GM19240 (cell line): Measurements from ENCODE around the gene JMJD8.
A peak's percentile ranks its signal among the peaks of the same experiment; 100 is the strongest.

Source experiments
- DNase-seq: peaks from one replicate; pipeline ENCODE4 v3.0.0; 2011; ENCODE audit warnings: low spot score; ENCODE audit not compliant: insufficient read length

JMJD8 gene

DNA sequence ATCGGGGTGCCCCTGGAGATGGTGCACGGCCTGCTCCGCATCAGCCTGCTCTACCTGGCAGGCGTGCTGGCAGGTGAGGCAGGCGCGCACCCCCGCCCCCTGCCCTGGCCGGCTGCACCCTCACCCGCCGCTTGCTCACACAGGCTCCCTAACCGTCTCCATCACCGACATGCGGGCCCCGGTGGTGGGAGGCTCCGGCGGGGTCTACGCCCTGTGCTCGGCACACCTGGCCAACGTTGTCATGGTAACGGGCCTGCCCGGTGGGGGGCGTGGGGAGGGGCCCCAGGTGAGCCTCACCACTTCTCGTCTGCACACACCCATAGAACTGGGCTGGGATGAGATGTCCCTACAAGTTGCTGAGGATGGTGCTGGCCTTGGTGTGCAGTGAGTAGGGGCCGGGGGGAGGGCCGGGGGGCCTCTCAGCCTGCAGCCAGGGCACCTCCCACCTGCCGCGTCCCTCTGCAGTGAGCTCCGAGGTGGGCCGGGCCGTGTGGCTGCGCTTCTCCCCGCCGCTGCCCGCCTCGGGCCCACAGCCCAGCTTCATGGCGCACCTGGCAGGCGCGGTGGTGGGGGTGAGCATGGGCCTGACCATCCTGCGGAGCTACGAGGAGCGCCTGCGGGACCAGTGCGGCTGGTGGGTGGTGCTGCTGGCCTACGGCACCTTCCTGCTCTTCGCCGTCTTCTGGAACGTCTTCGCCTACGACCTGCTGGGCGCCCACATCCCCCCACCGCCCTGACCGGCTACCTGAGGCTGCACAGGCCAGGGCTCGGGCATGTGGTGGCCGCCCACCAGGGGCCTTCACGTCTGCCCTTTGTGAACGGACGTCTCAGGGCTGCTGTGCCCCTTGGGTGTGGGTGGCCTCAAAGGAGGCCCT, 6.6 kb downstream of the JMJD8 start:
- no peak for DNase-seq

DNA sequence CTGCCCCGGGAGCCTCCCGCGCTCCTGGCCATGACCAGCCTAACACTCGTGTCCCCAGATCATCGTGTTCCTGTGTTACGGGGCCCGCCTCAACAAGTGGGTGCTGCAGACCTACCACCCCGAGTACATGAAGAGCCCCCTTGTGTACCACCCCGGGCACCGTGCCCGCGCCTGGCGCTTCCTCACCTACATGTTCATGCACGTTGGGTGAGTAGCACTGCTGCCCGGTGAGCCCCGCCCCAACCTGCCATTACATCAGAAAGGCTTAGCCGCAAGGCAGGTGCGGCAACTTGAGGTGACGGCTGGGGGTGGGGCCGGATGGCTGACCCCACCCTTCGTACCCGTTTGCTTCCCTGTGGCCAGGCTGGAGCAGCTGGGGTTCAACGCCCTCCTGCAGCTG, 7.2 kb downstream of the JMJD8 start:
- DNase-seq = no peak

DNA sequence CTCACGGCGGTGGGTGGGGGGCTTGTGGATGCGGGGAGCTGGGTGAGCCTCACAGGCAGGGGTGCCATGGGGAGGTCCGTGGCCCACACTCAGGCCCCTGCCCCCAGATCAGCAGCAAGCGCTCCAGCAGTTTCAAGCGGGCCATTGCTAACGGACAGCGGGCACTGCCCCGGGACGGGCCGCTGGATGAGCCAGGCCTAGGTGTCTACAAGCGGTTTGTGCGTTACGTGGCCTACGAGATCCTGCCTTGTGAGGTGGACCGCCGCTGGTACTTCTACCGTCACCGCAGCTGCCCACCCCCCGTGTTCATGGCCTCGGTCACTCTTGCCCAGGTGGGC, 7.6 kb downstream of the JMJD8 start:
- DNase-seq = no peak

DNA sequence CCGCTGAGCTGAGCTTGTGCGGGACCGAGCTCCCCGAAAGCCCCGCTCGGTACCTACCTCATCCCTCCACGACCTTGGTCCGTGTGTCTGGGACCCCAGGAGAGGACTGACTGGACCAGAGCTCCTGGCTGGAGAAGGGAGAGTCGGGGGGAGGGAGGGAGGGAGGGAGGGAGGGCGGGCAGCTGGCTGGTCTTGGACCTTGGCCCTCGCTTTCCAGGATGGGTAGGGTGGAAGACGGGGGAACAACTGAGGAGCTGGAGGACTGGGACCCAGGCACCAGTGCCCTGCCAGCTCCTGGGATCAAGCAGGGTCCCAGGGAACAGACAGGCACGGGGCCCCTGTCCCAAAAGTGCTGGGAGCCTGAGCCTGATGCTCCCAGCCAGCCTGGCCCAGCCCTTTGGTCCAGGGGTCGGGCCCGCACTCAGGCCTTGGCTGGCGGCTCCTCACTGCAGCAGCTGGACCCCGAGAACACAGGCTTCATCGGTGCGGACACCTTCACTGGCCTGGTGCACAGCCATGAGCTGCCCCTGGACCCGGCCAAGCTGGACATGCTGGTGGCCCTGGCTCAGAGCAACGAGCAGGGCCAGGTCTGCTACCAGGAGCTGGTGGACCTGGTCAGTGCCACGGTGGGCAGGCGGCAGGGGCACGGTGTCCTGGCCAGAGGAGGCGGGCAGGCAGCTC, 8.1 kb downstream of the JMJD8 start:
- DNase-seq = no peak

DNA sequence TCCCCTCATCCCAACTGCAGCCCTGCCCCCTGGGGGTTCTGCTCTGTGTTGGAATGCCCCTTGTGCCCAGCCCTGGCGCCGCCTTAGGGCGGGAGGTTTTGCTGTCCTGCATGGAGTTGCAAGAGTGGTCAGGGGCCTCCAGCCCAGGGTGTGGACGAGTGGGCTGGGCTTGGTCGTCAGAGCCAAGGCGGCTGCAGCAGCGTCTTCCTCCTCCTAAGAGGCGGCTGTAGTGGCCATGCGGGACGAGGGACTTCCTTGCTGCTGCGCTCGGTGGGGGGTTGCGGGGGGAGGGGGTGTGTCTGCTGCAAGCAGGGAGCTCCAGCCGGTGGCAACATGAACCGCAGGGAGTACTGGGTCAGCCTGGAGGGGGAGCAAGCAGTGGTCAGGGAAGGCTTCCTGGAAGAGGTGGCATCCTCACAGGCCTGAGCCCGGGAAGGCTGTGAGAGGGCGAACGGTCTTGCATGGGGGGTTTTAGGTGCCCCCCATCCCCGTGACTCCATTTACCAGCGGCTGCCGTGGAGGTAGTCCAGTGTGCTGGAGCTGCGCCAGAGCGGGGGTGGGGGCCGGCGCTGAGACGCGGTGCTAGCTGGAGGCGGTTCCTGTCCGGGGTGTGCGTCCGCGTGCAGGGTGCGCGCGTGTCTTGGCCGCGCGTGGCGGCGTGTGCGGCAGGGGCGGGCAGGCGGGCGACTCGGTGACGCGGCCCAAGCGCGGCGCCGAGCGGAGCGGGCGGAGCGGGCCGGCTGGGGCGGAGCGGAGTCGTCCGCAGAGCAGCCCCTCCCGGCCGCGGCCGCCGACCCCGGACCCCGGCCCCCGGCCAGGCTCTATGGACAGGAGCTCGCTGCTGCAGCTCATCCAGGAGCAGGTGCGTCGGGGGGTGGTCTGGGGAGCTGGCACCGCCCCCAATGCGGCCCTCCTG, 8.9 kb downstream of the JMJD8 start, which contains the start of gene RHBDL1:
RHBDL1 (plus strand) TSS at position 704 of the 916 bp plus-strand sequence; CDS start at position 824, 120 bp downstream.
- DNase-seq = no peak

DNA sequence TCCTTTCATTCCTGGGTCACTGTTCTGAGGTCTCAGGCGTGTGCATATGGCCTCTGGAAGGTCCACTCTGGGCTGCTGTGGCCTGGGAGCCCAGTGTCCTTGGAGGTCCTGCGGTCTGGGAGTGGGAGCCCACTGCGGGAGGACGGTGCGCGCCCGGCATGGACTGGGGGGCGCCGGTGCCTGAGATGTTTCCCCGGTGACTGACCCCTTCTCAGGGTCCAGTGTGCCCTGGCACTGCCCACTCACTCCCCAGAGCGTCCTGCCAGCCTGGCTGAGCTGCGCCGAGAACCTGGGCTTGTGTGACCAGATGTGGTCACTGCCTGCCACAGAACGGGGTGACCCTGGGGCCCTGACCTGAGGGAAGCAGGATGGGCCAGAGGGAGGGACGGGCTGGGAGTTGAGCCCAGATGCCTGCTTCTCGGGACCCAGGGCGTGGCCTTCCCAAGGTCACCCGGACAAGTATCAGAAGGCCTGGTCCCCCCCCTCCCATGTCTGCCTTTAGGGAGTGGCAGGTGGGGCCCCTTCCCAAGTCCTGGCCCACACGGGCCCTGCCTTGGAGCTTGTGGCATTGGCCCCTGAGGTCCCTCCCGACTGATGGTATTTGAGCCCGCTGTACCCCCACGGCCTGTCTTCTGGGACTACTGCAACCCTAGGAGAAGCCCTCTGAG, 9.8 kb downstream of the JMJD8 start:
- no peak for DNase-seq

DNA sequence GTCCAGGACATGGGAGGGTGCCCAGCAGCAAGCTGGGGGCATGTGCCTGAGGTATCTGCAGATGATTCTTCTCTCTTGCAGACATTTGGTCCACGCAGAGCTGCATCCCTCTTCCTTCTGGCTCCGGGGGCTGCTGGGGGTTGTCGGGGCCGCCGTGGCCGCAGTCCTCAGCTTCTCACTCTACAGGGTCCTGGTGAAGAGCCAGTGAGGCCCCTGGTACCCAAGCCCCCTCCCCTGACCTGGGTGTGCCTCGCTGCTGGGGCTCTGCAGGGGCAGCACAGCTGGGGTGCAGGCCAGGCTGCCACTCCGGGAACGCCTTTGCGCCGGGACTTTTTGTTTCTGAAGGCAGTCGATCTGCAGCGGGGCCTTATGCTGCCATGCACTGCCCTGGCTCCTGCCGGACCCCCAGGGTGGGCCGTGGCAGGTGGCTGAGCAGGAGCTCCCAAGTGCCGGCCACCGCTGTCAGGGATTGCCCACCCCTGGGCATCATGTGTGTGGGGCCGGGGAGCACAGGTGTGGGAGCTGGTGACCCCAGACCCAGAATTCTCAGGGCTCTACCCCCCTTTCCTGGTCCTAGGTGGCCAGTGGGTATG, 10.6 kb downstream of the JMJD8 start:
- no peak for DNase-seq

DNA sequence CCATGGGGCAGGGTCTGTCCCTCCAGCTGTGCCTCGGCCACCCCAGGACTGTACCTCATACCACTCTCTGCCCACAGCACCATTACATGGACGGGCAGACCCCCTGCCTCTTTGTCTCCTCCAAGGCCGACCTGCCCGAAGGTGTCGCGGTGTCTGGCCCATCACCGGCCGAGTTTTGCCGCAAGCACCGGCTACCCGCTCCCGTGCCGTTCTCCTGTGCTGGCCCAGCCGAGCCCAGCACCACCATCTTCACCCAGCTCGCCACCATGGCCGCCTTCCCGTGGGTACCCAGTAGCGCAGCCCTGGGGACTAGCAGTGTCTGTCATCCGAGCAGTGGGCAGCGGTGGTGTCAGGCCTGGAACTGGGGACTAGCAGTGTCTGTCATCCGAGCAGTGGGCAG, 11.3 kb downstream of the JMJD8 start:
- no peak for DNase-seq

DNA sequence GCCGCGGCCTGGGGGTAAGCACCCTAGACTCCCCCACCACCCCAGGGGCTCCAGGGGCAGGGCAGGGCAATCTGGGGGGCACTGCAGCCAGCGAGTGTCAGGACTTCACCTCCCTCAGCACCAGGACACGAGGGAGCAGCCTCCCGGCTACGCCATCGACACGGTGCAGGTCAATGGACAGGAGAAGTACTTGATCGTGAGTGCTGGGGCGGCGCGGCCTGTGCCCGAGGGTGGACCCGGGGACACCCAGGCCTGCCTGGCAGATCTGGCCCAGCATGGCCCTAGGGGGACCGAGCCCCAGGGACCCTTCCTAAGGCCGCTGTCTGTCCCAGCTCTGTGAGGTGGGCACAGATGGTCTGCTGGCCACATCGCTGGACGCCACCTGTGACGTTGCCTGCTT, 11.8 kb downstream of the JMJD8 start:
- DNase-seq = no peak

DNA sequence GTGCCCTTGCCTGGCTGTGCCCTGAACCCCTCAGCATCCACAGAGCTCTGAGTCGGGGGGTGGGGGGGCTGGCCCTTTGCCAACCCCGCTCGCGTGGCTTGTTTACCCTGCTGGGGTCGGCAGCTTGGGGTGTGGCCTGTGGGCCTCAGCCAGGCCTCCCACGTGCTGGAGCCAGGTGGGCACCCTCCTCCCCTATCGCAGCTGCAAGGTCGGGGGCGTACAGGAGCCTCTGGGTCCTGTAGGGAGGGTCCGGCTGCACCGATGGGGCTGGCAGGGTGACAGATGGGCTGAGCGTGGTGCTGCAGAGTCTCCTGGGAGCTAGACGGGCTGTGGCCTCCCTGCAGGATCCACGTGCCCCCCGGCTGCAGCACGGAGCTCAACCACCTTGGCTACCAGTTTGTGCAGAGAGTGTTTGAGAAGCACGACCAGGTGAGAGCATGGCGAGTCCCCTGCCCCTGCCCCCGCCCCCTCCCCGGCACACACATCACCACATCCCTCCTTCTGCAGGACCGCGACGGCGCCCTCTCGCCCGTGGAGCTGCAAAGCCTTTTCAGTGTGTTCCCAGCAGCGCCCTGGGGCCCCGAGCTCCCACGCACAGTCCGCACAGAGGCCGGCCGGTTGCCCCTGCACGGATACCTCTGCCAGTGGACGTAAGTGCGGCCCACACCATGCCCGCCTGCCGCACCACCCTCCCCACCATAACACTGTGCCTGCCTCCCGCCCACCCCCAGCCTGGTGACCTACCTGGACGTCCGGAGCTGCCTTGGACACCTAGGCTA, 12.6 kb downstream of the JMJD8 start:
- DNase-seq = no peak

DNA sequence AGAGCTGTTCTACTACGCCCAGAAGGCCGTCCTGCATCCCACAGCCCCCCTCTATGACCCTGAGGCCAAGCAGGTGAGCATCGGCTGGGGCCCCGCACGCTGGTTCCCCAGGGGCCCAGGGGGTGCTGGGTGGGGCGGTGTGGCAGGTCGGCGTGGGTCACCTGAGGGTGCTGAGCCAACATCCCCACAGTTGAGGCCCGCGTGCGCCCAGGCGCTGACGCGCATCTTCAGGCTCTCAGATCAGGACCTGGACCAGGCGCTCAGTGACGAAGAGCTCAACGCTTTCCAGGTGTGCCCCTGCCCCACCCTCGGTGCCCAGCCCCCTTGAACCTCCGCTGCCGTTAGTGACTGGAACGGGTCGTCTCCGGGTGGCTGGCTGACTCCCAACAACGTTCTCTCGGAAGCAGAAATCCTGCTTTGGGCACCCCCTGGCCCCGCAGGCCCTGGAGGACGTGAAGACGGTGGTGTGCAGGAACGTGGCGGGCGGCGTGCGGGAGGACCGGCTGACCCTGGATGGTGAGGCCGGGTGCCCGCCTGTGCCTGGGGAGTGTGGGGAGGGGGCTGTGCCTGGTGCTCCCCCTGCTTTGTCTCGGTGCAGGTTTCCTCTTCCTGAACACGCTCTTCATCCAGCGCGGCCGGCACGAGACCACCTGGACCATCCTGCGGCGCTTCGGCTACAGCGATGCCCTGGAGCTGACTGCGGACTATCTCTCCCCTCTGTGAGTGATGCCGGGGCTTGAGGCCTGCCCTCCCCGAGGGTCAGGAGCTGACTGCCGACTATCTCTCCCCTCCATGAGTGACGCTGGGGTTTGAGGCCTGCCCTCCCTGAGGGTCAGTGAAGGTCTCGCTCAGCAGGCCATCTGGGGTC, 13.4 kb downstream of the JMJD8 start:
- no peak for DNase-seq

DNA sequence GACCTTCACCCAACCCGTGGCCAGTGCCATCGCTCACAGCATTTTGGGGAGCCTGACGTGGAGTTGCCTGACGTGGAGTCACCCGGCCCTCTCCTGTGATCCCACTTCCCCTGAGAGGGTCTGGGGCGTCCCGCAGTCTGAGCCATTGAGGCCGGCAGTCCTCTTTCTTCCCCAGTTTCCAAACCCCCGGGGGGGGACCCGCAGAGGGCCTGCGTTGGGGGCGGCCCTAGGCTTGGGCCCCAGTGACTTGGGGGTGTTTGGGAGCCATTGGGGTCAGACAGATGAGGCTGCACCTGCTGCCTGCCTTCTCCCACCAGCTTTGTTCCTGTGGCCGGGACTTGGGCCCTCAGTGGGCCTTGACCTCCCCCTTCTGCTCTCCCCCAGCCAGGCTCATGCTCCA, 14.5 kb downstream of the JMJD8 start:
- no peak for DNase-seq

DNA sequence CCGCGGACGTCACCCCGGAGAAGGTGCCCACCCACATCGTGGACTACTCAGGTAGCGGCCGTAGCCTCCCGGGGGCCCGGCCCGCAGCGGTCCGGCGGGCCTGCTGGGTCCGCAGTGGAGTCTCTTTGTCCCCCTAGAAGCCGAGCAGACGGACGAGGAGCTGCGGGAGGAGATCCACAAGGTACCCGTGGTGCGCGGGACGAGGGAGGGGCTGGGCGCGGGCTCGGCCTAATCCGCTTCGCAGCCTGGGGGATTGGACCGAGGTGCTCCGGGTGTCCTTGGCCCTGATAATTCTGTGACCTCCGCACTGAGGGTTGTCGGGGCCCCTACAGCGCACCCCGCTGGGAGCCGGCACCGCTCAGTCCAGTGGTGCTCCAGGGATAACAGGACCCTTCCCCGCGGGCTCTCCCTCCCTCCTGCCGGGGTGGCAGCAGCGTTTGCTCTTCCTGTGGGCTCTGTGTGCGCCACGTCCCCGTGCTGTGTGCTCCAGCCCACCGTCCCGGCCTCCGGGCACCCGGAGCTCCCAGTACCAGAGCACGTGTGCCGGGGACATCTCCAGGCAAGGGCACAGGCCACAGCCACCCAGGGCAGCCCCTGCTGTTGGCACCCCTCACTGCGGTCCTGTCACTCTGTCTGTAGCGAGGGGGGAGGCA, 15.5 kb downstream of the JMJD8 start:
- no peak for DNase-seq

DNA sequence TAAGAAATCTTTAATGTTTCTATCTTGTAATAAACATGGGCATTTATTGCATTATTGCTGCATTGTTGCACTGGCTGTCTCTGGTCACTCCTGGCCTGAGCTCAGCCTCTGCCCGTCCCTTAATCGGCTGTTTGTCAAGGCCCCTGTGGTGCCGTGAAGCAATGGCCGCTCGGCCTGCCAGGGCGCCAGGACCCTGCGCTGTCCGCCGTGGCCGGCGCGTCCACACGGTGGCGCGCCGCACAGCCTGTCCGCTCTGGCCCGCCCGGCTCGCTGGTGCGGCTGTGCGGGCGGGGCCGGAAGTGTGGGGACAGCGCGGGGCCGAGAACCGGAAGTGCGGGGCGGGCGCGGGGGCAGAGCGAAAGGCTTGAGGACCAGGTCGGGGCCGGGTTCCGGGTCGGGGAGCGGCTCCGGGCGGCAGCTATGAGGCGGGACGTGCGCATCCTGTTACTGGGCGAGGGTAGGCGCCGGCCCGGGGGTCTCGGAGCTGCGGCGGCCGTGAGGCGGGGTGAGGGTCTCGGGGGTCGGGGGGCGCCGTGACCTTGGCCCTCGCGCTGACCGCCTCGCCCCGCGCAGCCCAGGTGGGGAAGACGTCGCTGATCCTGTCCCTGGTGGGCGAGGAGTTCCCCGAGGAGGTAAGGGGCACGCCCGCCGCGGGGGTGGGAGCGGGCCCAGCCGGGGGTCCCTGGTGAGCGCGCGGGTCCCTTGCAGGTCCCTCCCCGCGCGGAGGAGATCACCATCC, 16.2 kb downstream of the JMJD8 start, which contains the start of gene RHOT2:
RHOT2 (plus strand) TSS at position 353 of the 739 bp plus-strand sequence; CDS start at position 421, 68 bp downstream.
- peak; percentile 89 for DNase-seq

DNA sequence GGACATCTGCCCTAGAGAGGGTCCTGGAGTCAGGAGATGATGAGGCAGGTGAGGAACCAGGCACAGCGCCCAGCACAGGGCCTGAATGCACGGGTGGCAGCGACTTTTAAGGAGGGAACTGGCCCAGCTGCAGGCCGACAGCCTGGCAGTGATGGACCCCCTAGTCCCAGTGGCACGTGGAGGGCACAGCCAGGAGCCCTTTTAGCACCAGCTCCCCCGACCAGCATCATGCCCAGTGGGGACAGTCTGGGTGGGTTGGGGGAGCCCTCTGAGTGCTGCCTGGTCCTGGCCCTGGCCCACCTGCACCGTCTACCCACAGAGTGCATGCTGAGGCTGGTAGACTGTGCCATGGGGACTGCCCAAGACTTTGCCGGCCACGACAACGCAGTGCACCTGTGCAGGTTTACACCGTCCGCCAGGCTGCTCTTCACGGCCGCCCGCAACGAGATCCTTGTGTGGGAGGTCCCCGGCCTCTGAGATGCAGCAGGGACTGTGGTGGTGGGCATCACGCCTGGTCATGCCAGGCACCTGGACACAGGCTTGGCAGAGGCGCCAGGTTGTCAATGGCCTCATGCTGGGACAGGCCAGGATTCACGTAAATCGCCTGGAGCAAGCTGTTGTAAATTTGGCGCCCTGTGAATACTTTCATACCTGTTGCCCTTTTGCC, 16.9 kb downstream of the JMJD8 start:
- DNase-seq = no peak

DNA sequence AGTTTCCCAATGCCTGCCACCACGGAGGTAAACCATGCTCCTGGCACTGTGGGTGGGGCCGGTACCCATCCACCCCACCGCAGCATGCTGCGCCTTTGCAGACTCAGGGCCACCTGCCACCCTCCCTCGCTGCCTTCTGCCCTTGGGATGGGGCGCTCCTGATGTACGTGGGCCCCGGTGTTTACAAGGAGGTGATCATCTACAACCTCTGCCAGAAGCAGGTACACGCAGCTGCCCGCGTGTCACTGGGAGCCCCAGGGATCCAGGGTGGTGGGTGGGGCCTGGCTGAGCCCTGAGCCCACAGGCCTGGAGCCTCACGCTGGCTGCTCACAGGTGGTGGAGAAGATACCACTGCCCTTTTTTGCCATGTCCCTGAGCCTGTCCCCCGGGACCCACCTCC, 17.6 kb downstream of the JMJD8 start:
- DNase-seq = no peak

DNA sequence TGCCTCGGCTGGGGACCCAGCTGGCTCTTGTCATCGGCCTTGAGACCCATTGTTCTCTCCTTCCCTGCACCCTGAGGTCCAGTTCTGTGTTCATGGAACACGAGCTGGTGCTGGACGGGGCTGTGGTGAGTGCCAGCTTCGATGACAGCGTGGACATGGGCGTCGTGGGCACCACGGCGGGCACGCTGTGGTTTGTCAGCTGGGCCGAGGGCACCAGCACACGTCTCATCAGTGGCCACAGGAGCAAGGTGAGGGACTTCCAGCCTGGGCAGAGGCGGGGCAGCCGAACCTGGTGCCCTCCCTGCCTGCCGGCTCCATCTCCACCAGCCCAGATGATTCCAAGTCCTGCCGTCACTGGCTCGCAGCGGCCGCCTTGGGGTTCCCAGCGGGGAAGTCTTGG, 21.5 kb downstream of the JMJD8 start:
- no peak for DNase-seq
